Sigmoid colon (tissue), 4 donors: Measurements from ENCODE around the gene EEFSEC.

Source experiments
- CTCF ChIP-seq, 4 experiments: fragments of 450-650 bp in 3 of 4; fragments of 200-600 bp in 1 of 4; IDR thresholded peaks; one replicate each; pipeline ENCODE4 v1.5.1; 2016 to 2019; ENCODE audit warnings: antibody characterized with exemption in 4 of 4, mild to moderate bottlenecking in 3 of 4, moderate library complexity in 2 of 4
- POLR2A ChIP-seq, 2 donors: fragments of 450-650 bp; IDR thresholded peaks; one replicate each; pipeline ENCODE4 v1.6.1; 2016; ENCODE audit warnings: antibody characterized with exemption in 2 of 2, mild to moderate bottlenecking in 2 of 2, moderate library complexity in 2 of 2
- POLR2AphosphoS5 ChIP-seq, 4 donors: sonication (generic); formaldehyde crosslinking; IDR thresholded peaks; one replicate each; pipeline ENCODE4 v1.6.1; 2017; ENCODE audit warnings: antibody characterized with exemption in 4 of 4

GRCh38 chr3:128412180-128413002, 259.1 kb downstream of the EEFSEC start:
- no peak for TF ChIP-seq POLR2A (IDR thresholded peaks at IDR 0.05)
- no peak for TF ChIP-seq CTCF (IDR thresholded peaks at IDR 0.05)
- no peak for TF ChIP-seq POLR2AphosphoS5 (IDR thresholded peaks at IDR 0.05)
